K562 (cell line): Measurements from ENCODE around the gene ECHDC1. TPM values are rescaled to one million over a fixed set of nuclear protein-coding genes. Genes with fewer than 3 reads are reported as not detected.

ENCODE experiments used
- ATAC-seq: fragments of 200-7000 bp; cut with Tn5 transposase; 3 replicates; pipeline ENCODE4 v1.9.1; 2020; ENCODE audit warnings: moderate library complexity
- BruUV-seq: library from RNA; stranded (reverse); fragments of 400-500 nt; replicated peaks from 2 replicates; lab custom pipeline; 2021; lab: Mats Ljungman, UMichigan
- CTCF ChIA-PET: fragments of 300-600 bp; formaldehyde crosslinking; extraction: SDS; loops from one replicate; lab custom pipeline; 2021; ENCODE audit warnings: low intra/inter-chr PET ratio; lab: Yijun Ruan, JAX
- POLR2A ChIA-PET: fragments of 300-600, 350-650 bp; sonication (Branson Sonifier 250); formaldehyde crosslinking; extraction: SDS; loops from one replicate; lab custom pipeline; 2021; ENCODE audit warnings: antibody characterized with exemption, inconsistent platforms; lab: Yijun Ruan, JAX
- DNase-seq, 4 experiments: peaks; one replicate each; pipeline versions ENCODE4 v3.0.0 to v3.0.0-alpha.2; 2011 to 2018; ENCODE audit warnings: low spot score in 3 of 4, mixed read lengths in 3 of 4; ENCODE audit errors: extremely low read depth in 1 of 4
- FAIRE-seq: peaks from 2 replicates; lab custom pipeline; 2011; peaks lifted over from hg19 to GRCh38; lab: Jason Lieb, UNC
- H2AFZ ChIP-seq: 2 replicates; pipeline ENCODE4 v1.6.0; 2011; ENCODE audit warnings: low read depth, low read length, control low read depth, inconsistent platforms
- H3K27ac ChIP-seq: fragments of 200-600 bp; 3 replicates; pipeline ENCODE4 v1.8.0; 2011; ENCODE audit warnings: low read depth, mild to moderate bottlenecking, control low read depth, inconsistent platforms, low read length, moderate library complexity, mixed read lengths; ENCODE audit errors: extremely low read depth
- H3K27me3 ChIP-seq, 2 experiments: fragments of 300-600 bp in 1 of 2; 2 replicates in 1 of 2; 3 replicates in 1 of 2; pipeline versions ENCODE4 v1.6.0 to v1.8.0; 2011; ENCODE audit warnings: inconsistent platforms in 2 of 2, low read length in 2 of 2, mild to moderate bottlenecking in 1 of 2, mixed read lengths in 1 of 2, moderate library complexity in 1 of 2; ENCODE audit not compliant: control insufficient read depth in 2 of 2, insufficient read depth in 2 of 2
- H3K36me3 ChIP-seq: fragments of 300-600 bp; 3 replicates; pipeline ENCODE4 v1.8.0; 2011; ENCODE audit warnings: mild to moderate bottlenecking, low read length, inconsistent platforms; ENCODE audit not compliant: control insufficient read depth, insufficient read depth
- H3K4me1 ChIP-seq, 2 experiments: fragments of 200-600 bp in 1 of 2; replicated peaks in 1 of 2; 2 replicates in 1 of 2; 3 replicates in 1 of 2; pipeline versions ENCODE4 v1.5.1 to v1.8.0; 2011; ENCODE audit warnings: inconsistent platforms in 2 of 2, low read length in 2 of 2, mild to moderate bottlenecking in 1 of 2, mixed read lengths in 1 of 2, moderate library complexity in 1 of 2; ENCODE audit not compliant: control insufficient read depth in 2 of 2, insufficient read depth in 2 of 2
- H3K4me2 ChIP-seq: 2 replicates; pipeline ENCODE4 v1.6.1; 2011; ENCODE audit warnings: low read length, control low read depth, inconsistent platforms, mixed read lengths; ENCODE audit not compliant: insufficient read depth
- H3K4me3 ChIP-seq: fragments of 200-600 bp; sonication (generic), shearing (Covaris generic); 2 replicates; pipeline ENCODE4 v1.5.1; 2016; ENCODE audit warnings: control low read depth, inconsistent platforms
- H3K79me2 ChIP-seq: fragments of 200-600 bp; 3 replicates; pipeline ENCODE4 v1.8.0; 2011; ENCODE audit warnings: low read length, inconsistent platforms; ENCODE audit not compliant: control insufficient read depth, insufficient read depth
- H3K9ac ChIP-seq, 2 experiments: 2 replicates each; pipeline versions ENCODE4 v1.6.0 to v1.6.1; 2011; ENCODE audit warnings: low read depth in 2 of 2, low read length in 2 of 2, control low read depth in 1 of 2, inconsistent platforms in 1 of 2, mild to moderate bottlenecking in 1 of 2, mixed read lengths in 1 of 2; ENCODE audit not compliant: insufficient read depth in 1 of 2
- H3K9me1 ChIP-seq: one replicate; pipeline ENCODE4 v1.6.0; 2011; ENCODE audit warnings: inconsistent platforms, mild to moderate bottlenecking, low read length, moderate library complexity; ENCODE audit not compliant: control insufficient read depth, insufficient read depth
- H3K9me3 ChIP-seq: replicated peaks from 2 replicates; pipeline ENCODE4 v1.5.1; 2011; ENCODE audit warnings: low read depth, low read length, inconsistent platforms; ENCODE audit not compliant: control insufficient read depth, insufficient read depth
- H4K20me1 ChIP-seq: replicated peaks from 2 replicates; pipeline ENCODE4 v1.6.1; 2011; ENCODE audit warnings: low read length, inconsistent platforms, mixed read lengths; ENCODE audit not compliant: control insufficient read depth, insufficient read depth
- PPARD ChIP-seq: fragments of 250-450 bp; sonication (Bioruptor Pico); IDR thresholded peaks from 2 replicates; pipeline ENCODE4 v1.8.0; 2022; ENCODE audit warnings: inconsistent platforms, mild to moderate bottlenecking, moderate library complexity
- ZBED1 ChIP-seq: IDR thresholded peaks from 2 replicates; pipeline ENCODE4 v1.6.1; 2014
- ZNF589 ChIP-seq: fragments of 200-800 bp; sonication (Bioruptor generic); IDR thresholded peaks from 2 replicates; pipeline ENCODE4 v1.6.1; 2016; ENCODE audit warnings: low read depth, missing genetic modification characterization, missing compliant biosample characterization
- WGBS: fragments of 100-300 bp; shearing (Covaris generic); methylation state at CpG from one replicate; pipeline ENCODE4 v1.1.6; 2016; ENCODE audit warnings: low coverage, mixed read lengths; ENCODE audit not compliant: insufficient coverage; ENCODE audit errors: missing lambda C conversion rate; 5-methylcytosine and 5-hydroxymethylcytosine counted together
- in situ Hi-C: fragments of 300-500 bp; cut with MboI; formaldehyde crosslinking; loops from 4 replicates; pipeline ENCODE4 v1.15.0; 2018; ENCODE audit warnings: inconsistent platforms, mixed read lengths
- intact Hi-C: fragments of 100-400 bp; cut with micrococcal nuclease; formaldehyde crosslinking; loops from 2 replicates; pipeline ENCODE4 v1.14.2; 2022
- polyA plus RNA-seq, 8 experiments: library from polyadenylated mRNA; depleted of rRNA in 4 of 8; stranded (reverse) in 5 of 8; unstranded in 3 of 8; fragments of >200 nt; fragmentation: Nextera tagmentation in 2 of 8; fragmentation: Illumina TruSeq in 1 of 8; extraction: Ambion mirVana in 2 of 8; extraction: Trizol in 1 of 8; gene quantifications; 2 replicates each; pipeline versions ENCODE4 v1.2.1 to v1.2.3, GENCODE V29; 2011 to 2014; ENCODE audit warnings: inconsistent platforms in 1 of 8, missing spikeins in 1 of 8
- total RNA-seq, 7 experiments: library from RNA; depleted of rRNA in 6 of 7; stranded (reverse); fragments of >200 nt in 6 of 7; fragmentation: Illumina TruSeq in 2 of 7; extraction: Trizol in 2 of 7; gene quantifications; 2 replicates each; pipeline versions ENCODE4 v1.2.1 to v1.2.3, GENCODE V29; 2011 to 2021; ENCODE audit warnings: low replicate concordance in 1 of 7
- TF ChIP-seq, protein P1 (sequence below): fragments of 450-650 bp; IDR thresholded peaks from 2 replicates; pipeline ENCODE4 v1.6.1; 2016; ENCODE audit warnings: missing biosample characterization, missing genetic modification characterization
- TF ChIP-seq, protein P2 (sequence below): fragments of 250-450 bp; sonication (Bioruptor Pico); IDR thresholded peaks from 2 replicates; pipeline ENCODE4 v1.5.0; 2021

The ECHDC1 gene
- total and polyA plus RNA-seq, 9 of the 15 experiments (the other 6 are each of a cell fraction or from before 2014, with no cell fraction given), result 58.0 to 105 (median 78.6) TPM

DNA sequence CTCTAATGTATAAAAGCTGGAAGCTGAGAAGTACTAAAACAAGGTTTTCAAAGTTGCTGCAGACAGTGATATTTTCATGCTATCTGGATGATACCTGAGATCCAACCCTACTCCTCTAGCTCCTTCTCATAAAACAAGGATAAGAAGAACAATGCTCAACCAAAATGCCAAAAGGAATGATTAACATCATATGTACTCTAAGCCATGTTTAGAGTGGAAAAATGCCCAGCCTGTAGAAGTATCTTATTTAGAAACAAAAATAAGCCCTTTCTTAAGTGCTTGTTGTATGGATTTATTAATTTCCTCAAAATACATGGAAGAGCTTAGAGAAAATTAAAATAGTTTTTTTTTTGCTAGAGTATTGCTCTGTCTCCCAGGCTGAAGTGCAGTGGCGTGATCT lies 23.7 kb downstream of the ECHDC1 start (continued):
- TF ChIP-seq, protein P1, sequence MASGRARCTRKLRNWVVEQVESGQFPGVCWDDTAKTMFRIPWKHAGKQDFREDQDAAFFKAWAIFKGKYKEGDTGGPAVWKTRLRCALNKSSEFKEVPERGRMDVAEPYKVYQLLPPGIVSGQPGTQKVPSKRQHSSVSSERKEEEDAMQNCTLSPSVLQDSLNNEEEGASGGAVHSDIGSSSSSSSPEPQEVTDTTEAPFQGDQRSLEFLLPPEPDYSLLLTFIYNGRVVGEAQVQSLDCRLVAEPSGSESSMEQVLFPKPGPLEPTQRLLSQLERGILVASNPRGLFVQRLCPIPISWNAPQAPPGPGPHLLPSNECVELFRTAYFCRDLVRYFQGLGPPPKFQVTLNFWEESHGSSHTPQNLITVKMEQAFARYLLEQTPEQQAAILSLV (tag), result no peak
- TF ChIP-seq ZBED1, result no peak
- TF ChIP-seq, all 486 proteins: peak for 0

DNA sequence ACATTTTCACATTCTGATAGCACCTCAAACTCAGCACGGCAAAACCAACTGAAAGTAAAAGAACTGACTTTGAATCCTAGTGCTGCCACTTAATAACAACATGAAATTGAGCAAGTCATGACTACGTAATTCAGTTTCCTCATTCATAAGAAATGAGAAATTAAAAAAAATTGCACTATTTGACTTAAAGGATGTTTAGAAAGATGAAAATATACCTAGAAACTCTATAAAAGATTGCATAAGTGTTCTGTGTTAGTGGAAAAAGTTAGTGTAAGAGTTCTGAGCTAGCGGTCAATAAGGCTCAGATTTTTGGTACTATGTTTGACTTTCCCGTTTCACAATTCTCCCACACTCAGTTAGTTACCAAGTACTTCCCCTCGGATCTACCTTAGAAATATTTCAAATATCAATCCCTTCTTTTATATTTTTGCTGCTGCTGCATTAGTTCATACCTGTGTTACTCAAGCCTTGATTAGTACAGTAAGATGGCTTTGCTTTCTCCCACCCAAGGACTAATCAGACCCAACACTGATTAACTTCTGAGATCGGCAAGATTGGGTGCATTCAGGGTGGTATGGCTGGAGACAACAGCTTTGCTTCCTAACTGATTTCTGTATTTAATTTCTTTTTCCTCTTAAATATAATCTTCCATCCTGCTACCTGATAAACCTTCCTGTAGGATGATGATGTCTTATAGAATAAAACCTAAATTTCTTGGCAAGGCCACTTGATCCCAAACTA lies 25.9 kb downstream of the ECHDC1 start:
- CTCF ChIA-PET, result no interaction called here
- no peak overlapping the region for H2AFZ ChIP-seq
- no peak overlapping the region for H3K4me3 ChIP-seq
- no peaks in the 10 kb centered on the region for H3K9me3 ChIP-seq
- 88% methylated on average over 6 of the region's 6 CpGs for WGBS
- no peaks in the 10 kb centered on the region for H4K20me1 ChIP-seq
- POLR2A ChIA-PET, result no interaction called here
- no peak overlapping the region for H3K4me2 ChIP-seq
- no peaks in the 10 kb centered on the region for H3K4me1 ChIP-seq
- ATAC-seq (no peak), FAIRE-seq (no peak), DNase-seq (no peak)
- H3K36me3 ChIP-seq, result peaks cover 63% of the 10 kb centered on the region
- no peak overlapping the region for H3K9ac ChIP-seq
- TF ChIP-seq, protein P2, sequence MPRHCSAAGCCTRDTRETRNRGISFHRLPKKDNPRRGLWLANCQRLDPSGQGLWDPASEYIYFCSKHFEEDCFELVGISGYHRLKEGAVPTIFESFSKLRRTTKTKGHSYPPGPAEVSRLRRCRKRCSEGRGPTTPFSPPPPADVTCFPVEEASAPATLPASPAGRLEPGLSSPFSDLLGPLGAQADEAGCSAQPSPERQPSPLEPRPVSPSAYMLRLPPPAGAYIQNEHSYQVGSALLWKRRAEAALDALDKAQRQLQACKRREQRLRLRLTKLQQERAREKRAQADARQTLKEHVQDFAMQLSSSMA (CRISPR knock-in tag), result no peak
- no peak for TF ChIP-seq ZNF589 (CRISPR knock-in tag)
- no peak for TF ChIP-seq PPARD (CRISPR knock-in tag)
- no peaks in the 10 kb centered on the region for H3K79me2 ChIP-seq
- no peaks in the 10 kb centered on the region for H3K9me1 ChIP-seq
- no peaks in the 10 kb centered on the region for H3K27me3 ChIP-seq
- intact Hi-C loops, result no loop called here
- BruUV-seq, result no TSS peak
- no peak overlapping the region for H3K27ac ChIP-seq
- in situ Hi-C loops, result no loop called here
